Memory B cell (primary cell): ENCODE measurements around the gene STXBP6.
"Not testable (repeated sequence)": the region's sequence is repeated elsewhere in the genome, so short reads cannot be mapped to it uniquely, and the experiment has no call there.

Source experiments
- ATAC-seq: fragments of 150-1000 bp; cut with Tn5 transposase; 2 replicates; pipeline ENCODE4 v1.10.0; 2021; ENCODE audit warnings: low read depth, mild to moderate bottlenecking, moderate library complexity
- DNase-seq, 2 donors: peaks; one replicate each; pipeline ENCODE4 v3.0.0; 2022; ENCODE audit warnings: low spot score in 2 of 2
- H3K27ac Mint-ChIP-seq: one replicate; pipeline ENCODE4 v1.8.0; 2022; ENCODE audit warnings: mild to moderate bottlenecking, moderate library complexity, mixed read lengths
- H3K27me3 Mint-ChIP-seq: one replicate; pipeline ENCODE4 v1.8.0; 2022; ENCODE audit warnings: mixed read lengths
- H3K36me3 Mint-ChIP-seq: one replicate; pipeline ENCODE4 v1.8.0; 2022; ENCODE audit warnings: mild to moderate bottlenecking, mixed read lengths
- H3K4me1 Mint-ChIP-seq: one replicate; pipeline ENCODE4 v1.8.0; 2022; ENCODE audit warnings: mixed read lengths
- H3K4me3 Mint-ChIP-seq: one replicate; pipeline ENCODE4 v1.8.0; 2022; ENCODE audit warnings: mild to moderate bottlenecking, moderate library complexity, mixed read lengths
- H3K9me3 Mint-ChIP-seq: one replicate; pipeline ENCODE4 v1.8.0; 2022; ENCODE audit warnings: mixed read lengths

STXBP6 gene

GRCh38 chr14:24789378-24789884 lies 260.5 kb downstream of the STXBP6 start:
- Mint-ChIP-seq H3K4me1 (no peaks in the 10 kb centered on the region), H3K36me3 (no peaks in the 10 kb centered on the region), H3K4me3 (no peak overlapping the region), H3K27ac (no peak overlapping the region), H3K27me3 (peaks cover 15% of the 10 kb centered on the region), H3K9me3 (no peaks in the 10 kb centered on the region)
- no peak for ATAC-seq
- DNase-seq = no peak

- Mint-ChIP-seq H3K9me3 (no peaks in the 10 kb centered on the region), H3K27ac (no peak overlapping the region), H3K4me3 (no peak overlapping the region), H3K36me3 (no peaks in the 10 kb centered on the region), H3K27me3 (peaks cover 5% of the 10 kb centered on the region), H3K4me1 (no peaks in the 10 kb centered on the region)
- DNase-seq = no peak
- no peak for ATAC-seq
Measured at GRCh38 chr14:24785698-24786097, 264.2 kb downstream of the STXBP6 start.

- Mint-ChIP-seq H3K27ac (no peak overlapping the region), H3K4me1 (no peaks in the 10 kb centered on the region), H3K27me3 (peaks cover 5% of the 10 kb centered on the region), H3K4me3 (no peak overlapping the region), H3K9me3 (no peaks in the 10 kb centered on the region), H3K36me3 (no peaks in the 10 kb centered on the region)
- ATAC-seq (no peak), DNase-seq (no peak)
Measured at GRCh38 chr14:24784981-24785380, 265.0 kb downstream of the STXBP6 start.

- no peaks in the 10 kb centered on the region for H3K9me3 Mint-ChIP-seq
- ATAC-seq (no peak), DNase-seq (no peak)
- H3K4me1 Mint-ChIP-seq = no peaks in the 10 kb centered on the region
- no peak overlapping the region for H3K4me3 Mint-ChIP-seq
- H3K27me3 Mint-ChIP-seq = peaks cover 5% of the 10 kb centered on the region
- no peak overlapping the region for H3K27ac Mint-ChIP-seq
- H3K36me3 Mint-ChIP-seq = no peaks in the 10 kb centered on the region
Measured at GRCh38 chr14:24783791-24784190, 266.2 kb downstream of the STXBP6 start.

- no peak for ATAC-seq
- Mint-ChIP-seq H3K9me3 (no peaks in the 10 kb centered on the region), H3K27me3 (peaks cover 2% of the 10 kb centered on the region), H3K27ac (no peak overlapping the region), H3K36me3 (no peaks in the 10 kb centered on the region), H3K4me3 (no peak overlapping the region), H3K4me1 (no peaks in the 10 kb centered on the region)
- no peak for DNase-seq
Measured at GRCh38 chr14:24780281-24780680, 269.7 kb downstream of the STXBP6 start.

- ATAC-seq (no peak), DNase-seq (no peak)
- no peak overlapping the region for H3K4me3 Mint-ChIP-seq
- H3K9me3 Mint-ChIP-seq = peaks cover 2% of the 10 kb centered on the region
- peaks cover 10% of the 10 kb centered on the region for H3K27me3 Mint-ChIP-seq
- H3K27ac Mint-ChIP-seq = no peak overlapping the region
- H3K36me3 Mint-ChIP-seq = no peaks in the 10 kb centered on the region
- no peaks in the 10 kb centered on the region for H3K4me1 Mint-ChIP-seq
Measured at GRCh38 chr14:24777678-24778077, 272.3 kb downstream of the STXBP6 start.

- ATAC-seq (no peak), DNase-seq (no peak)
- no peaks in the 10 kb centered on the region for H3K4me1 Mint-ChIP-seq
- peaks cover 4% of the 10 kb centered on the region for H3K9me3 Mint-ChIP-seq
- H3K4me3 Mint-ChIP-seq = no peak overlapping the region
- H3K27ac Mint-ChIP-seq = no peak overlapping the region
- H3K27me3 Mint-ChIP-seq = peaks cover 15% of the 10 kb centered on the region
- H3K36me3 Mint-ChIP-seq = no peaks in the 10 kb centered on the region
Measured at GRCh38 chr14:24775950-24776349, 274.0 kb downstream of the STXBP6 start.

GRCh38 chr14:24774187-24774915 lies 275.6 kb downstream of the STXBP6 start:
- H3K27ac Mint-ChIP-seq = no peak overlapping the region
- H3K4me1 Mint-ChIP-seq = no peaks in the 10 kb centered on the region
- peaks cover 9% of the 10 kb centered on the region for H3K9me3 Mint-ChIP-seq
- peaks cover 2% of the 10 kb centered on the region for H3K36me3 Mint-ChIP-seq
- no peak overlapping the region for H3K4me3 Mint-ChIP-seq
- DNase-seq (no peak), ATAC-seq (no peak)
- H3K27me3 Mint-ChIP-seq = peaks cover 25% of the 10 kb centered on the region

GRCh38 chr14:24773564-24773963 lies 276.4 kb downstream of the STXBP6 start:
- not testable (repeated sequence) for H3K27ac Mint-ChIP-seq, DNase-seq, ATAC-seq, H3K4me1 Mint-ChIP-seq, H3K4me3 Mint-ChIP-seq, H3K9me3 Mint-ChIP-seq, H3K36me3 Mint-ChIP-seq
- peaks cover 29% of the 10 kb centered on the region for H3K27me3 Mint-ChIP-seq

GRCh38 chr14:24766434-24766833 lies 283.5 kb downstream of the STXBP6 start:
- H3K4me1 Mint-ChIP-seq = no peaks in the 10 kb centered on the region
- ATAC-seq (no peak), DNase-seq (no peak)
- no peak overlapping the region for H3K27ac Mint-ChIP-seq
- H3K9me3 Mint-ChIP-seq = peaks cover 12% of the 10 kb centered on the region
- H3K27me3 Mint-ChIP-seq = peaks cover 39% of the 10 kb centered on the region
- H3K4me3 Mint-ChIP-seq = no peak overlapping the region
- peaks cover 2% of the 10 kb centered on the region for H3K36me3 Mint-ChIP-seq

- no peak for DNase-seq
- Mint-ChIP-seq H3K27me3 (peaks cover 19% of the 10 kb centered on the region), H3K27ac (no peak overlapping the region), H3K9me3 (peaks cover 6% of the 10 kb centered on the region), H3K36me3 (no peaks in the 10 kb centered on the region), H3K4me1 (no peaks in the 10 kb centered on the region), H3K4me3 (no peak overlapping the region)
- no peak for ATAC-seq
Measured at GRCh38 chr14:24761141-24761540, 288.8 kb downstream of the STXBP6 start.
